IMR-90 (cell line): ENCODE data around the gene TRMT6. TPM values are rescaled to one million over a fixed set of nuclear protein-coding genes. Genes with fewer than 3 reads are reported as not detected.

Source experiments
- ATAC-seq: fragments of 200-7000 bp; cut with Tn5 transposase; 2 replicates; pipeline ENCODE4 v1.9.1; 2020; ENCODE audit warnings: low read depth, mild to moderate bottlenecking, moderate library complexity
- BruUV-seq: library from RNA; stranded (reverse); fragments of 400-500 nt; replicated peaks from 2 replicates; lab custom pipeline; 2021; lab: Mats Ljungman, UMichigan
- CTCF ChIA-PET: fragments of 300-600 bp; formaldehyde crosslinking; extraction: SDS; loops from one replicate; lab custom pipeline; 2021; ENCODE audit warnings: antibody characterized with exemption; lab: Yijun Ruan, JAX
- POLR2A ChIA-PET: fragments of 300-600 bp; sonication (Branson Sonifier 250); formaldehyde crosslinking; loops from one replicate; lab custom pipeline; 2022; ENCODE audit warnings: antibody characterized with exemption; ENCODE audit not compliant: unreplicated experiment; lab: Charles Lee
- DNase-seq: peaks from one replicate; pipeline ENCODE4 v3.0.0; 2013
- H2AFZ ChIP-seq: replicated peaks from 2 replicates; pipeline ENCODE3; 2013; ENCODE audit warnings: low read length, mild to moderate bottlenecking; ENCODE audit not compliant: poor library complexity
- H2AK5ac ChIP-seq: 2 replicates; pipeline ENCODE4 v1.6.1; 2013; ENCODE audit warnings: low read depth, low read length, inconsistent platforms
- H2AK9ac ChIP-seq: replicated peaks from 2 replicates; pipeline ENCODE3; 2013; ENCODE audit warnings: mild to moderate bottlenecking, low read depth, low read length, moderate library complexity; ENCODE audit not compliant: poor library complexity
- H2BK120ac ChIP-seq: 2 replicates; pipeline ENCODE4 v1.6.1; 2013; ENCODE audit warnings: low read depth, low read length, inconsistent platforms
- H2BK15ac ChIP-seq: 3 replicates; pipeline ENCODE4 v1.6.1; 2013; ENCODE audit warnings: low read depth, low read length, inconsistent platforms
- H2BK20ac ChIP-seq: 2 replicates; pipeline ENCODE4 v1.6.1; 2013; ENCODE audit warnings: low read depth, mild to moderate bottlenecking, inconsistent platforms, low read length, moderate library complexity
- H2BK5ac ChIP-seq: 2 replicates; pipeline ENCODE4 v1.6.1; 2013; ENCODE audit warnings: mild to moderate bottlenecking, low read depth, low read length, inconsistent platforms; ENCODE audit not compliant: poor library complexity, severe bottlenecking
- H3K14ac ChIP-seq: replicated peaks from 2 replicates; pipeline ENCODE4 v1.6.1; 2013; ENCODE audit warnings: low read depth, low read length, inconsistent platforms
- H3K18ac ChIP-seq: 2 replicates; pipeline ENCODE4 v1.6.1; 2013; ENCODE audit warnings: low read depth, low read length, control low read depth
- H3K23ac ChIP-seq: 2 replicates; pipeline ENCODE4 v1.6.1; 2013; ENCODE audit warnings: low read depth, low read length, inconsistent platforms
- H3K27ac ChIP-seq: 2 replicates; pipeline ENCODE4 v1.5.1; 2013; ENCODE audit warnings: mild to moderate bottlenecking, control low read depth, low read length; ENCODE audit not compliant: insufficient read depth
- H3K27me3 ChIP-seq: 2 replicates; pipeline ENCODE4 v1.6.1; 2013; ENCODE audit warnings: low read length; ENCODE audit not compliant: control insufficient read depth, insufficient read depth
- H3K36me3 ChIP-seq: 2 replicates; pipeline ENCODE4 v1.6.1; 2013; ENCODE audit warnings: low read length, mixed read lengths; ENCODE audit not compliant: control insufficient read depth, insufficient read depth
- H3K4ac ChIP-seq: 2 replicates; pipeline ENCODE4 v1.6.1; 2013; ENCODE audit warnings: low read depth, low read length, inconsistent platforms
- H3K4me1 ChIP-seq: 2 replicates; pipeline ENCODE4 v1.6.1; 2013; ENCODE audit warnings: low read length, mixed read lengths; ENCODE audit not compliant: control insufficient read depth, insufficient read depth
- H3K4me2 ChIP-seq: 2 replicates; pipeline ENCODE4 v1.6.1; 2013; ENCODE audit warnings: low read depth, mild to moderate bottlenecking, control low read depth, low read length, moderate library complexity
- H3K4me3 ChIP-seq: 2 replicates; pipeline ENCODE4 v1.5.1; 2013; ENCODE audit warnings: low read depth, mild to moderate bottlenecking, control low read depth, low read length, moderate library complexity; ENCODE audit not compliant: insufficient read depth
- H3K56ac ChIP-seq: 2 replicates; pipeline ENCODE4 v1.6.1; 2013; ENCODE audit warnings: low read length, inconsistent platforms; ENCODE audit not compliant: insufficient read depth; ENCODE audit errors: extremely low read depth
- H3K79me1 ChIP-seq, 2 experiments: 2 replicates each; pipeline ENCODE4 v1.6.1; 2013; ENCODE audit warnings: low read length in 2 of 2, inconsistent platforms in 1 of 2, low read depth in 1 of 2
- H3K9ac ChIP-seq: 2 replicates; pipeline ENCODE4 v1.6.1; 2013; ENCODE audit warnings: low read depth, low read length, control low read depth
- H3K9me1 ChIP-seq: 2 replicates; pipeline ENCODE4 v1.6.1; 2013; ENCODE audit warnings: low read length, inconsistent platforms; ENCODE audit not compliant: insufficient read depth
- H3K9me3 ChIP-seq: 2 replicates; pipeline ENCODE4 v1.6.1; 2013; ENCODE audit warnings: low read length; ENCODE audit not compliant: control insufficient read depth, insufficient read depth
- H4K20me1 ChIP-seq: 2 replicates; pipeline ENCODE4 v1.6.1; 2013; ENCODE audit warnings: low read length, inconsistent platforms; ENCODE audit not compliant: insufficient read depth
- H4K5ac ChIP-seq: 2 replicates; pipeline ENCODE4 v1.6.1; 2013; ENCODE audit warnings: mild to moderate bottlenecking, low read depth, low read length, control low read depth
- H4K8ac ChIP-seq, 2 experiments: 2 replicates each; pipeline ENCODE4 v1.6.1; 2013; ENCODE audit warnings: low read depth in 2 of 2, low read length in 2 of 2, control low read depth in 1 of 2, inconsistent platforms in 1 of 2
- H4K91ac ChIP-seq: 2 replicates; pipeline ENCODE4 v1.6.1; 2013; ENCODE audit warnings: low read depth, low read length, inconsistent platforms; ENCODE audit not compliant: insufficient read depth
- BHLHE40 ChIP-seq: fragments of 150-350 bp; IDR thresholded peaks from 2 replicates; pipeline ENCODE4 v1.6.1; 2016; ENCODE audit warnings: mild to moderate bottlenecking, low read depth, low read length
- CEBPB ChIP-seq: IDR thresholded peaks from 2 replicates; pipeline ENCODE4 v1.6.1; 2012; ENCODE audit warnings: low read depth, low read length, improper control_type of control experiment
- CHD1 ChIP-seq: IDR thresholded peaks from 2 replicates; pipeline ENCODE4 v1.6.1; 2012; ENCODE audit warnings: low read depth, low read length, improper control_type of control experiment
- CTCF ChIP-seq: conservative IDR thresholded peaks from 2 replicates; pipeline ENCODE4 v1.5.1; 2012; ENCODE audit warnings: mild to moderate bottlenecking, low read depth, low read length, improper control_type of control experiment
- FOS ChIP-seq: fragments of 150-350 bp; IDR thresholded peaks from 2 replicates; pipeline ENCODE4 v1.6.1; 2016; ENCODE audit warnings: low read depth, low read length
- MAFK ChIP-seq: IDR thresholded peaks from 2 replicates; pipeline ENCODE4 v1.6.1; 2012; ENCODE audit warnings: low read depth, low read length, improper control_type of control experiment
- MXI1 ChIP-seq: IDR thresholded peaks from 2 replicates; pipeline ENCODE4 v1.6.1; 2012; ENCODE audit warnings: low read depth, mild to moderate bottlenecking, low read length, moderate library complexity, borderline replicate concordance
- NFE2L2 ChIP-seq: fragments of 150-350 bp; IDR thresholded peaks from 2 replicates; pipeline ENCODE4 v1.6.1; 2016; ENCODE audit warnings: low read depth, mild to moderate bottlenecking, low read length
- POLR2A ChIP-seq: IDR thresholded peaks from 2 replicates; pipeline ENCODE4 v1.6.1; 2012; ENCODE audit warnings: mild to moderate bottlenecking, low read depth, low read length
- RAD21 ChIP-seq: IDR thresholded peaks from 2 replicates; pipeline ENCODE4 v1.6.1; 2012; ENCODE audit warnings: low read length, improper control_type of control experiment
- RCOR1 ChIP-seq: IDR thresholded peaks from 2 replicates; pipeline ENCODE4 v1.6.1; 2012; ENCODE audit warnings: mild to moderate bottlenecking, low read length, improper control_type of control experiment; ENCODE audit not compliant: insufficient replicate concordance
- RFX5 ChIP-seq: IDR thresholded peaks from 2 replicates; pipeline ENCODE4 v1.8.0; 2012; ENCODE audit warnings: low read depth, mild to moderate bottlenecking, low read length, moderate library complexity
- SMC3 ChIP-seq: fragments of 150-350 bp; IDR thresholded peaks from 2 replicates; pipeline ENCODE4 v1.6.1; 2016; ENCODE audit warnings: low read depth, mild to moderate bottlenecking, antibody characterized with exemption, low read length, moderate library complexity
- WGBS, 2 experiments: methylation state at CpG; one replicate each; pipeline versions ENCODE4 v1.1.5 to v1.1.7; 2013; ENCODE audit warnings: missing lambda C conversion rate in 2 of 2; ENCODE audit not compliant: insufficient read length in 1 of 2; ENCODE audit errors: extremely low coverage in 2 of 2; 5-methylcytosine and 5-hydroxymethylcytosine counted together
- dilution Hi-C: fragments of 300-500 bp; cut with HindIII; formaldehyde crosslinking; loops from one replicate; pipeline ENCODE4 v1.14.3; 2018; ENCODE audit warnings: low sequenced_read_pairs; ENCODE audit not compliant: unreplicated experiment
- in situ Hi-C: fragments of 300-500 bp; cut with MboI; formaldehyde crosslinking; loops from 3 replicates; pipeline ENCODE4 v1.14.3; 2019; ENCODE audit warnings: low sequenced_read_pairs, inconsistent platforms, mixed read lengths
- intact Hi-C: fragments of 100-400 bp; cut with micrococcal nuclease; formaldehyde crosslinking; loops from 2 replicates; pipeline ENCODE4 v1.10.0; 2022
- polyA plus RNA-seq, 3 experiments: library from polyadenylated mRNA; depleted of rRNA; stranded (reverse); fragments of >200 nt; gene quantifications; 2 replicates each; pipeline ENCODE4 v1.2.3, GENCODE V29; 2012; ENCODE audit warnings: low replicate concordance in 1 of 3
- total RNA-seq: library from RNA; depleted of rRNA; stranded (reverse); fragments of >200 nt; gene quantifications from 2 replicates; pipeline ENCODE4 v1.2.3, GENCODE V29; 2012
- TF ChIP-seq, protein P1 (sequence below): fragments of 150-350 bp; IDR thresholded peaks from 2 replicates; pipeline ENCODE4 v1.6.1; 2016; ENCODE audit warnings: low read depth, mild to moderate bottlenecking, low read length, moderate library complexity, borderline replicate concordance
- TF ChIP-seq, protein P2 (sequence below): fragments of 150-350 bp; IDR thresholded peaks from 2 replicates; pipeline ENCODE4 v1.6.1; 2017; ENCODE audit warnings: mild to moderate bottlenecking, antibody characterized with exemption, low read length, low read depth

The TRMT6 gene
- total and polyA plus RNA-seq, 2 of the 4 experiments (the other 2 are of a cell fraction), result 7.2 to 8.0 TPM

DNA sequence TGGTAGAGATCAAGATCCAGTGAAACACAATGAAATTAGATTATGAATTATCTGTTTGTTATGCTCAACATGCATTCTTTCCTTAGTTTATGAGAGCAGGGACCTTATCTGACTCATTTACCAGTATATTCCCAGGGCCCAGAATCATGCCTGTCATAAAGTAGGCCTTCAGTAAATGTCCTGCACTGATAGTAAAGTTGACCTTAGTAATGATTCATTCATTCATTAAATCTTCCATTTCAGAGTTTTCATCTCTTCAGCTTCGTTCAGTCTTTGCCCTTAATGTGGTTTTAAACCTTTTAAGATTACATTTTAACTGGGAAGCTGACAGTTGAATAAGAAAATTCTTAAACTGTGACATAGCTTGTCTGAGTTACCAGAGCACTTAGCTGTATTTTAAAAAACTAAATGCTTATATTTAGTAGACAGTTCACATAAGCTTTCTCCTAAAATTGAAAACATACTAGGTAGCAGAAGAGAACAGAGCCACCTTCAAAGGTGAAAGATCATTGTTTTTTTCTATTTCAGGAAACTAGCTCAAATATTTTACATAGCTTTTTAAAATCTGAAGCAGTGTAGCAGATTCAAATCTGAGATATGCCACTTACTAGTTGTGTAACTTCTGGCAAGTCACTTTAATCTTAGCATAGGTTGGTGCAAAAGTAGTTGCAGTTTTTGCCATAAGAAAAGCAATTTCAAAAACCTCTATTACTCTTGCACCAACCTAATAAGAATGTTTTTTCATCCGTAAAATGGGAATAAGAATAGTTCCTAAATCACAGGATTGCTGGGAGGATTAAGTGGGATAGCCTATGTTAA lies 41.5 kb upstream of the TRMT6 start:
- H3K36me3 ChIP-seq, result peaks cover 3% of the 10 kb centered on the region; the same call in 1 of the 2 replicates
- H2AFZ ChIP-seq, result no peak overlapping the region
- H3K4me1 ChIP-seq, result no peaks in the 10 kb centered on the region
- H4K20me1 ChIP-seq, result no peaks in the 10 kb centered on the region
- no peaks in the 10 kb centered on the region; the same call in 1 of the 2 replicates for H3K9me1 ChIP-seq
- DNase-seq, result peak; percentile 61
- no peak overlapping the region for H3K23ac ChIP-seq
- no peak overlapping the region for H2AK5ac ChIP-seq
- intact Hi-C loops (no loop called here), dilution Hi-C loops (no loop called here), in situ Hi-C loops (no loop called here)
- no peak overlapping the region for H2BK20ac ChIP-seq
- no peak overlapping the region for H2BK120ac ChIP-seq
- no peak overlapping the region for H4K5ac ChIP-seq
- POLR2A ChIA-PET, result interaction anchor here (0.7 kb wide), 1 partner anchor 9 kb away, joined by 3 read pairs; no protein-coding TSS in a partner anchor
- no peak overlapping the region for H3K4ac ChIP-seq
- no peak overlapping the region for H3K4me2 ChIP-seq
- peaks cover 0 to 3% of the 10 kb centered on the region in 2 experiments; a peak in 1 of 4 replicates for H3K79me1 ChIP-seq
- H3K14ac ChIP-seq, result no peak overlapping the region
- no peak overlapping the region for H4K8ac ChIP-seq
- no peak overlapping the region for H2BK15ac ChIP-seq
- H3K27ac ChIP-seq, result no peak overlapping the region
- no peak overlapping the region for H3K56ac ChIP-seq
- H2BK5ac ChIP-seq, result no peak overlapping the region
- peak; percentile 90 for ATAC-seq
- H4K91ac ChIP-seq, result no peak overlapping the region
- no TSS peak for BruUV-seq
- no peaks in the 10 kb centered on the region for H3K27me3 ChIP-seq
- H3K9me3 ChIP-seq, result no peaks in the 10 kb centered on the region
- CTCF ChIA-PET, result no interaction called here
- no peak overlapping the region for H3K18ac ChIP-seq
- no peak overlapping the region for H2AK9ac ChIP-seq
- no CpG with 5 or more reads among the region's 2 CpGs for WGBS, 2 experiments
- no peak overlapping the region for H3K9ac ChIP-seq
- H3K4me3 ChIP-seq, result no peak overlapping the region
- no peak for TF ChIP-seq CTCF
- no peak for TF ChIP-seq SMC3
- TF ChIP-seq NFE2L2, result no peak
- no peak for TF ChIP-seq RFX5
- no peak for TF ChIP-seq CHD1
- no peak for TF ChIP-seq MAFK
- no peak for TF ChIP-seq FOS
- TF ChIP-seq POLR2A, result no peak
- TF ChIP-seq RCOR1, result no peak
- no peak for TF ChIP-seq CEBPB
- no peak for TF ChIP-seq MXI1
- TF ChIP-seq, protein P1, sequence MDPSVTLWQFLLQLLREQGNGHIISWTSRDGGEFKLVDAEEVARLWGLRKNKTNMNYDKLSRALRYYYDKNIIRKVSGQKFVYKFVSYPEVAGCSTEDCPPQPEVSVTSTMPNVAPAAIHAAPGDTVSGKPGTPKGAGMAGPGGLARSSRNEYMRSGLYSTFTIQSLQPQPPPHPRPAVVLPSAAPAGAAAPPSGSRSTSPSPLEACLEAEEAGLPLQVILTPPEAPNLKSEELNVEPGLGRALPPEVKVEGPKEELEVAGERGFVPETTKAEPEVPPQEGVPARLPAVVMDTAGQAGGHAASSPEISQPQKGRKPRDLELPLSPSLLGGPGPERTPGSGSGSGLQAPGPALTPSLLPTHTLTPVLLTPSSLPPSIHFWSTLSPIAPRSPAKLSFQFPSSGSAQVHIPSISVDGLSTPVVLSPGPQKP, result no peak
- TF ChIP-seq BHLHE40, result no peak
- TF ChIP-seq, protein P2, sequence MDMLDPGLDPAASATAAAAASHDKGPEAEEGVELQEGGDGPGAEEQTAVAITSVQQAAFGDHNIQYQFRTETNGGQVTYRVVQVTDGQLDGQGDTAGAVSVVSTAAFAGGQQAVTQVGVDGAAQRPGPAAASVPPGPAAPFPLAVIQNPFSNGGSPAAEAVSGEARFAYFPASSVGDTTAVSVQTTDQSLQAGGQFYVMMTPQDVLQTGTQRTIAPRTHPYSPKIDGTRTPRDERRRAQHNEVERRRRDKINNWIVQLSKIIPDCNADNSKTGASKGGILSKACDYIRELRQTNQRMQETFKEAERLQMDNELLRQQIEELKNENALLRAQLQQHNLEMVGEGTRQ, result no peak
- no peak for TF ChIP-seq RAD21
